Mucosa of descending colon (tissue), 3 donors: ENCODE measurements around the gene SLC43A1. TPM values are rescaled to one million over a fixed set of nuclear protein-coding genes. Genes with fewer than 3 reads are reported as not detected.
A peak's percentile ranks its signal among the peaks of the same experiment; 100 is the strongest.

ENCODE experiments used
- ATAC-seq: fragments of 200-7000 bp; cut with Tn5 transposase; one replicate; pipeline ENCODE4 v1.9.1; 2020; ENCODE audit warnings: mild to moderate bottlenecking, moderate library complexity
- DNase-seq, 3 donors: peaks; one replicate each; pipeline ENCODE4 v3.0.0-alpha.2; 2020
- H3K36me3 ChIP-seq: fragments of 200-600 bp; one replicate; pipeline ENCODE4 v1.8.0; 2021; ENCODE audit warnings: low read depth, mild to moderate bottlenecking
- H3K4me1 ChIP-seq: fragments of 200-600 bp; one replicate; pipeline ENCODE4 v1.8.0; 2021; ENCODE audit warnings: low read depth, mild to moderate bottlenecking
- H3K4me3 ChIP-seq: fragments of 200-600 bp; one replicate; pipeline ENCODE4 v1.8.0; 2021; ENCODE audit warnings: mild to moderate bottlenecking
- H3K9me3 ChIP-seq: fragments of 200-600 bp; one replicate; pipeline ENCODE4 v1.8.0; 2021; ENCODE audit warnings: mild to moderate bottlenecking
- CTCF ChIP-seq: fragments of 200-600 bp; IDR thresholded peaks from one replicate; pipeline ENCODE4 v1.8.0; 2022; ENCODE audit warnings: antibody characterized with exemption, mild to moderate bottlenecking
- intact Hi-C, 2 donors: fragments of 100-400 bp; cut with DNase I in 1 of 2; cut with micrococcal nuclease in 1 of 2; formaldehyde crosslinking; loops; one replicate each; pipeline versions ENCODE4 v1.11.0 to v1.11.1; 2022; cut with DNase I, micrococcal nuclease
- total RNA-seq, 3 donors: library from RNA; stranded (reverse); fragmentation: NEBNext Ultra II Directional in 2 of 3; extraction: Animal tissue kit (Norgen Biotek cat#: 25700) in 2 of 3; gene quantifications; one replicate each; pipeline versions ENCODE4 v1.2.1 to v1.2.4, GENCODE V29; 2021 to 2023
- donor health status: DM: no; HTN: no; CAD: no; lungs with moderate emphysema.
- donor health status: DM: no; HTN: no; CAD: no.
- donor health status: DM: no; HTN: yes; CAD: no.

The SLC43A1 gene
- total RNA-seq, 3 donors from 2014 or later: 8.3 to 22.6 (median 9.9) TPM

DNA sequence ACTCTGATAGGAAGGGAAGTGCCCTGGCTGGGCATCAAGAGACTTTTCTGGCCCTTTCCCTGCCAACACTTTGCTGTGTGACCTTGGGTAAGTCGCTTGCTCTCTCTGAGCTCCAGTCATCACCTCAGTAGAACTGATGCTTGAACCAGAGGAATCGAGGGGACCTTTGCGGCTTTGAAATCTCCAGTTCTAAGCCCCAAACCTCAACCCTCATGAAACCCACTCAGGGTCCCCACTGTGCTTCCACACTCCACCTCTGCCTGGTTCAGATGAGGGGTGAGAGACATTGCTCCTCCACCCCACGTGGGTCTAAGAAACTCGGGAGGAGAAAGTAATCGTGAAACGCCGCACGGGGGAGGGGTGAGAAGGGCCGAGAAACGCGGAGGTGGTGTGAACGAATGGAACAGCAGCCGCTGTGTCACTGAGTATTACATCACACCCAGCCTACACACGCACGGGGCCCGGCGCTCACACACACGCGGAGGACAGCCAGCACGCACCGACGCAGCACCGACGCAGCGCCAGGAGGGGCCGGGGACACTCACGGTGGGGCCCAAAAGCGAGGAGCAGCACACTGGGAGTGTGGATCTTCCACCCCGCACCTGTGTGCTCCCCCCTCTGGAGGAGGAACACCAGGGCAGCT, 50.8 kb downstream of the SLC43A1 start:
- DNase-seq (peak in 2 of 3 donors; percentile 23 to 25), ATAC-seq (no peak)
- H3K36me3 ChIP-seq: no peaks in the 10 kb centered on the region
- TF ChIP-seq CTCF: no peak
- no peaks in the 10 kb centered on the region for H3K9me3 ChIP-seq
- H3K4me3 ChIP-seq: no peak overlapping the region
- intact Hi-C loops: loop anchor here in 1 of 2 donors (10.0 kb wide), 1 partner anchor 1050 kb away; no protein-coding TSS in a partner anchor
- H3K4me1 ChIP-seq: peaks cover 7% of the 10 kb centered on the region

GRCh38 chr11:57463671-57464538, 51.6 kb downstream of the SLC43A1 start:
- ATAC-seq (no peak), DNase-seq (peak in 2 of 3 donors; percentile 12 to 23)
- H3K36me3 ChIP-seq: no peaks in the 10 kb centered on the region
- H3K4me3 ChIP-seq: no peak overlapping the region
- no peaks in the 10 kb centered on the region for H3K9me3 ChIP-seq
- no peak for TF ChIP-seq CTCF
- peaks cover 14% of the 10 kb centered on the region for H3K4me1 ChIP-seq
- intact Hi-C loops: loop anchor here in 1 of 2 donors (10.0 kb wide), 1 partner anchor 1051 kb away; no protein-coding TSS in a partner anchor

GRCh38 chr11:57462597-57462996, 52.9 kb downstream of the SLC43A1 start:
- TF ChIP-seq CTCF: no peak
- intact Hi-C loops: loop anchor here in 1 of 2 donors (10.0 kb wide), 1 partner anchor 1052 kb away; no protein-coding TSS in a partner anchor

DNA sequence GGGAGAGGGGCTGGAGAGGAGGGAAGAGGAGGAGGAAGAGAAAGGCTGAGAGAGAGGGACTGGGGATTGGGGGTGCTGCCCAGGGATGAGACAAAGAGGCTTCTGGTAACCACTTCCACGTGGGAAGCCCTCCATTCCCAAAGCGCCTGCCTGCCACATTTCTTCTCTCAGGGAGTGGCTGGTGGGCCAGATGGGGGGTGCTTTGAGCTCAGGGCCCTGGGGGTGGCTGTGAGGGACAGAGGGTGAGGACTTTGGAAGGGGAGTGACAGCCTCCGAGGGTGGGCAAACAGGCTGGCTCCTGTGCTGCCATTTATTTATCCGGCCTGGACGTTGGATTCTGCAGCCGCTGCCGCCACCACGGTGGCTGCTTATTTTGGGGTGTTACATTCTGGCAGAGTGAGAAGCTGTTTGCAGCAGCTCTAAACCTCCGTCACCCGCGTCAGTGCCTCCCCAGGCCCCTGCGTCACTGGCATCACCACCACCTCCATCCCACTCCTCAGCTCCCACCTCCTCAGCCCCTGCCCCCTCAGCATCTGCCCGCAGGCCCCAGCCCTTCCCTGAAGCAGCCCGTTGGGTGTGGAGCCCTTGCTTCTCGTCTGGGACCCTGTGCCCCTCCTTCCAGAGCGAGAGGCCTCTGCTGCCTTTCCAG, 53.5 kb downstream of the SLC43A1 start:
- no peak for ATAC-seq
- TF ChIP-seq CTCF: no peak

More at GRCh38 chr11:57462597-57462996, 52.9 kb downstream of the SLC43A1 start:
- DNase-seq: peak in 1 of 3 donors; percentile 11
- Histone ChIP-seq H3K9me3 (no peaks in the 10 kb centered on the region), H3K36me3 (no peaks in the 10 kb centered on the region), H3K4me3 (no peak overlapping the region), H3K4me1 (peaks cover 27% of the 10 kb centered on the region)
- ATAC-seq: no peak

More for the DNA sequence above, 53.5 kb downstream of the SLC43A1 start:
- intact Hi-C loops: loop anchor here in 1 of 2 donors (10.0 kb wide), 1 partner anchor 1053 kb away; no protein-coding TSS in a partner anchor
- Histone ChIP-seq H3K9me3 (no peaks in the 10 kb centered on the region), H3K36me3 (no peaks in the 10 kb centered on the region), H3K4me3 (no peak overlapping the region), H3K4me1 (peaks cover 31% of the 10 kb centered on the region)
- DNase-seq: peak in 2 of 3 donors; percentile 20 to 42
